ENCODE data around the gene AP3D1.

AP3D1 gene

DNA sequence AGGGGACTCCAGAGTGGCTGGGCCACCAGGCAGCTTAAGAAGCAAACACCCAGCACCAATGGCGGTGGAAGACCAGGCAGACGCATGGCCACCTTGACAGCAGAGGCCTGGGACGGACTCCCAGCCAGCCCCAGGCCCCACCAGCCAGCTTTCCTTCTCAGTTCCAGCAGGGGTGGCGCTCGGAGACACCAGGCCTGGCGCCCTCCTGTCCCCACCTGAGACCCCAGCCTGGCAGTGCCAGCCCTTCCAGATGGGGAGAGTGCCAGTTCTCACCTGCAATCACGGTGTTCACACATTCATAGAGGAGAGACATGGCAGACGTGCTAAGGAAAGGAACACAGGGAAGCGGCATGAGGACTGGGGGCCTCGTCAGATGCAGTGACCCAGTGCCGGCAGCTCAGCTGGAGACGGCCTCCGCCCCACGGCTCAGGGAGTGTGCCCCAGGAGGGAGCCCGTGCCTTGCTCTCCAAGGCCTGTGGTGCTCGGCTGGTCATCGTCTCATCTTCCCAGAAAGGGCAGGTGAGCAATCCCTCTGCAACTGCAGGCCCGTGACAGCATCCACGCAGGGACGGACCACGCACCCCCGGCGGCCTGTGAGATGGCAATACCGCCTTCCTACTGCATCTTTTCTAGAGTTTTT, 24.4 kb downstream of the AP3D1 start:
- no peak for DNase-seq

DNA sequence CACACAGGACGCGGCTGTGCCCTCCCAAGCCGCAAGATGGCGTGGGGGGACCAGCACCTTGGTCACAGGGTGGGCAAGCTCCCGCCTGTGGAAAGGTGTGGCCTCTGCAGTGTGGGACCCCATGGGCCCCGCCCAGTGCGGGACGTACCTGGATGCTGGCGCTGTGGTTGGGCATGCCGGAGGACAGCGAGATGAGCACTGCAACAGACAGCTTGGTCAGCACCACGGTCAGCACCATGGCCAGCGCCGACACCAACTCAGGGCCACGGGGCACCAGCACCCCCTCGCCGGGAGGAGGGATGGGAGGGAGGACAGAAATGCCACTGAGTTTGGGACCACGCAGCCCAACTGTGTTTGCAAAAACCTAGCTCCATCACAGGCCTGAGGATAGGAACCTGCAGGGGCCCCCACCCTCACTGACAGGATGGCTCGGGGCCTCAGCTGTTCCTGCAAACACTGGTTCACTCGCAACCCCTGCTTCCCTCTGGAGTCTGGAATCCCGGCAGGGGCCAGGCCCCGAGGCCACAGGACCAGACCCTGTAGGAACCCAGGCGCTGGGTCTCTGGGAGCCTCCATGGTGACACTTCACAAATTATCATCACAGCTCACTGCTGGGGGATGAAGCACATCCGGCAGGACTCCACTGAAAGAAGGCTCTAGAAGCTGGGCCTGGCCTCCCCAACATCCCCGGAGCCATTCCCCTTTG, 27.5 kb downstream of the AP3D1 start:
- no peak for DNase-seq

DNA sequence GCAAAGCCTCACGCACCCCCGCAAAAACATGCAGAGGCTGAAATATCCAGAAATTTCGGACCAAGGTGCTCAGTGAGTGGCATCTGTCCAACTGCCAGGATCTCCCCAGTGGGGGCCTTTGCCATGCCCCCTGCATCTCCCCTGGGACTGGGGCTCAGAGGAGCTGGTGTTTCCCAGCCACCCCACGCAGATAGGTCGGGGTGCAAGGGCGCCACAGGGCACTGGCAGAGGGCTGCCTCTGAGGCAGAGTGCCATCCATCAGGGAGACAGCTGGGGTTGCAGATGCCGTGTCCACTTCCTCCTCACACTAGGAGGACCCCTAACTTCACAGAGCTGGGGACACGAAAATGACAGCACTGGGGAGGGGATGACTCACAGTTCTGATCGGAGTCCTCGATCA, 28.4 kb downstream of the AP3D1 start:
- DNase-seq = no peak

DNA sequence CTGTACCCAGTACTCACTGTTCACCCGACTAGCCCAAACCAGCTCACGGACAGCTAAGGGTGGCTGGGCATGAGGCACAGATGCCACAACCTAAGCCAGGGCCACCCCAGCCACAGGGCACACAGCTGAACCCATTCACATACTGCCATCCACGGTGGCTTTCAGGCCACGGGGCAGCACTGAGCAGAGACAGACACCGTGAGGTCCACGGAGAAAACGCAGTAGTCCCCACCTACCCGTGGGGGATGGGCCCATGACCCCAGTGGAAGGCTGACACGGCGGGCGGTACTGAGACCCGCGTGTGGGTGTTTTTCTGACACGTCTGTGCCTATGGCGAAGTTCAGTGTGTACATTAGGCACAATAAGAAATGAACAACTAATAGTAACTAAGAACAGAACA, 29.1 kb downstream of the AP3D1 start:
- no peak for DNase-seq

DNA sequence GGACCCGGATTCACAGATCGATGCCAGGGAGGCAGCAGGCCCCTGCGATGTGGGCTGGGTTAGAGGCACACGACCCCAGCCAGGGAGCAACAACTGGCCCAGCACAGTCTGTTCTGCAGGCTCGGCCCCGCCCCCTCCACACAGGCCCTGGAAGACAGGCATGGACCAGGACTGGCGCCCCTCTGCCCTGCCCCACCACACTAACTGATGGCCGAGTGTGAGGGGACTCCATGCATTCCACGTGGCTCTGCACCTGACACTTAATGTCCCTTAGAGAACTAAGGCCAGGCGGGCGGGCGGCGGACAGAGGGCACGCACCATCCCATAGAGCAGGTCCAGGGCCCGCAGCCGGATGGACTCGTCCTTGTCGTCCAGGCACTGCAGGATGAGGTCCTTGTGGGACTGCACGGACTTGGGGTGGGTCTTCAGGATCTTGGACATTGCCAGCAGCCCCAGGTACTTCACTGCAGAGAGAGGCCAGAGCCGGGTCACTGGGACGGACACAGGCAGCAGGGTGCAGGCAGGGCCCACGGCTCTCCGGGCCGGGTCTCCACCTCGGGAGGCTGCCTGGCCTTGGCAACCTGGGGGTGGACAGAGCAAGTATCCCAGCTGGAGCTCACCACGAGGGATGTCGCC, 29.8 kb downstream of the AP3D1 start:
- no peak for DNase-seq

DNA sequence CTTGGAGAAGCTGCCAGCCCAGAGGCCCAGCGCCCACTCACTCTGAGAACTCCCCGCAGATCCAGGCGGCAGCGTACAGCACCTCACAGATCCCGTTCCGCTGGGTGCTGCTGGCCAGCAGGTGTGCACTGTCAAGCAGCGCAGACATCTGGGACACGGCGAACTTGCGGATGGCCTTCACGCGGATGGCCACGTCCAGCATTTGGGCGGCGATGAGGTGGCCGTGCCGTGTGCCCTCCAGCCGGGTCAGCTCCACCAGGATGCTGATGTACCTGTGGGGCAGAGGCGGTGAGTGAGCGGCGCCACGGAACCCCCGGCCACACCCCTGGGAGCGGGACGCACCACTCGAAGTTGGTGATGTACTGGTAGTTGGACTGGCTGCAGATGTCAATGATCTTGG, 30.5 kb downstream of the AP3D1 start:
- no peak for DNase-seq

DNA sequence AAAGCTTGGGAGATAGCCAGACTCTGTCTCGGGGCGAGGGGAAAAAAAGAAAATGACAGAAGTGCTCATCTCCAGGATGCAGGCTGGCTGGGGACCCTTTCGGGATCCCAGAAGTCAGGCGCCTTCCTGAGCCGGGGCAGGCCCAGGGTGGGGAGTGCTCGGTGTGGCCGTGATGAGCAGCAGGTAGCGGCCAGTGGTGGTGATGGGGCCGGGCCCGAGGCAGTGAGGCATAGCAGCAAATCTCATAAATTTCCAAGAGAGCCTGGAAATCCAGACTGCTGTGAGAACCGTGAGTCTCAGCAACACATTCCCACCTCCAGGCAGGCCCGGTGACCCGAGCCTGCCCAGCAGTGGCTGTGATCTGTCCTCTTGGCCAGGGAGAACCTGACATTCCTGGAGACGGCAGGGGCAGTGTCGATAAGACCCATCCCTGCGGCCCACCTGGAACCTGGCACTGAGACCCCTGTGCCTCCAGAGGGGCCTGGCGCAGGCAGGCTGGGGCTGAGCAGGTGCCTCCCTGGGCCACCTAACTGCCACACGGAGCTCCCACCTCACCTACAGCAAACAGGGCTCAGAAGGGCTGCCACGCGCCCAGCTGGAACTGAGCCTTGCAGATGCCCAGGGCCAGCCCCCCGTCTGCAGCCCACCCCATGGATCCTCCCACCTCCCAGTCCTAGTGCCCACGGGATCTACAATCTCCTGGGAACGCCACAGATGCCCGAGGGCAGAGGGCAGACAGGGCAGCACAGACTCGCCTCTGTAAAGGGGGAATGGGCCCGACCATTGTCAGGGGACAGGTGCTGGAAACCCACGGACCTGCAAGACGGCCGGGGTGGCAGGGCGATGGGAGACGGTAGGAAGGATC, 31.2 kb downstream of the AP3D1 start:
- DNase-seq = no peak

DNA sequence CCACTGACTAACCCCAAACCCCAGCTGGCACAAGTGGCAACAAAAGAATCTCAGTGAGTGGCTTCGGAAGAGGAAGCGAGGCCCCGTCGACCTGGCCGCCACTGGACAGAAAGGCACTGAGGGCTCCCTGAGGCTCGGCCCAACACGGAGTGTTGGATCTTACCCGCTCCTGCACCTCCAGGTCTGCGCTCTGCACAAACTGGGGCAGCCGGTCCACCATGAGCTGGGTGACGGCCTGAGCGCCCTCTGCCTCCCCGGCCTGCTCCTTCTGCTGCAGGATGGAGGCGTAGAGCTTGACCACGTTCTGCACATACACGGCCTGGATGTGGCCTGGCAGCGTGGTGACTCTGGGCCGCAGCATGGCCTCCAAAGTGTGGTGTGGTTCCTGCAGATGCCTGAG, 32.9 kb downstream of the AP3D1 start:
- DNase-seq = no peak

DNA sequence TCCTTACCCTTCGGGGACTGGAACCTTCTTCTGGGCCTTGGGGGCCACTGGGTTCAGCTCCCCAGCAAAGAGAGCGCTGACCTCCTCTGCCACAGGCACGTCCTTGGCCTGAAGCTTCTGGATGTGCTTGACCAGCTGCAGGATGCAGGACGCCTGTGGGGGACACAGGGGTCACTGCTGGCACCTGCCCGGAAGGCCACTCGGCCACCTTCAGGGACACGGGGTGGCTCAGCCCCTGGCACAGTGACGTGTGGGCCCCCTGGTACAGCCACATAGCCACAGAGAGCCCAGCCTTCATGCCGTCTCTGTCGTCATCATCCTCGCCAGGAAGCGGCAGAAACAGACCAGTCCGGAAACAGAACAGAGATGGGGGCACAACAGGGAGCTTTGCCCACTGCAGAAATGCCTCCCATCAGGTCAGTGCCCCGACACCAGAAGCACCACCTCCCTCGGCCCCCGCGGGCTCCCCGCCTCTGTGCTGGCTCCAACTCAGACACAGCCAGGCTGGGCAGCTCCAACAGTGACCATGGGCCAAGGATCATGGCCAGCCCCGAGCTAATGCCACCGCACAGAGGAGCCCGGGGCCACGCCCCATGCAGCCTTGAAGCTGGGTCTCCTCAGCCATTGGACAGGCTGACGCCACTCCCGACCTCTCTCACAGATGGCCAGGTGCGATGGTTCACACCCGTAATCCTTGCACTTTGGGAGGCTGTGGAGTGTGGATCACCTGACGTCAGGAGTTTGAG, 34.0 kb downstream of the AP3D1 start:
- no peak for DNase-seq

DNA sequence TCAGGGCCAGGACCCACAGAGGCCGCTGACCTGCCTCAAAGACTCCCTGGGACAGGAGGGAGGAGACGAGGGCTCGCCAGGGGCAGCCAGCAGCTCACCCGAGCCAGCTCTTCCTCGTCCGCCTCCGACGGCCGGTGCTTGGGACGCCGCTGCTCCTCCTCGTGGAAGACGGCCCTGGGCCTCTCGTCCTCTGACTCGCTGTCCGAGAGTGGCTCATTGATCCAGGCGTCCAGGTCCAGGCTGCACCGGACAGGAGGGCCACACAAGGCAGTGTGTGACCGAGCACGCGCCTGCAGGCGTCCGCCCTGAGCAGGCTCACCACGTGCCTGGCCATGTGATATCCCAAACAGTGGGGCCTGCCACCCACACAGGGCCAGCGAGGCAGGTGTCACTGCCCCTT, 34.9 kb downstream of the AP3D1 start:
- DNase-seq = no peak

DNA sequence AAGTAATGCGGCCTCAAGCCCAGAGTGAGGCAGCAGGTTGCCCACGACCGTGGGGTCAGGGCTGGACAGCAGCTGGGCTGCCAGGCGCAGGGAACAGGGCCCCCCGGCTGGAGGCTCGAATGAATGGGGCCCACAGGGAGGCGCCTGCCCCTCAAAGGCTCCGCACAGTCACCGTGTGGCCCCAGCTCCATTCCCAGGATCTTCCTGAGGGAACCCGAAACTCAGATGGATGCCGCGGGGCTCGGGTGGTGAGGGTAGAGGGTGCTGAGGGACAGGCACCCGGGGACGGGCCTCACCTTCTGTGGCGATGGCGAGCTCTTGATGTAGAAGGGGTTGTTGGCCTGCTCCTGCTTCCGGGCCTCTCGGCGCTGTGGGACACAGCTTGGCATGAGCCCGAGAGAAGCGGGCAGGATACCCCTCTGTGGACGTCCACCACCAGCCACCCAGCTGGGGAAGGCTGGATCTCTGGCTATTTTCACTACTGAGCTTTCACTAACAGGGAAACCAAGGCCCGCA, 35.4 kb downstream of the AP3D1 start:
- DNase-seq = no peak

DNA sequence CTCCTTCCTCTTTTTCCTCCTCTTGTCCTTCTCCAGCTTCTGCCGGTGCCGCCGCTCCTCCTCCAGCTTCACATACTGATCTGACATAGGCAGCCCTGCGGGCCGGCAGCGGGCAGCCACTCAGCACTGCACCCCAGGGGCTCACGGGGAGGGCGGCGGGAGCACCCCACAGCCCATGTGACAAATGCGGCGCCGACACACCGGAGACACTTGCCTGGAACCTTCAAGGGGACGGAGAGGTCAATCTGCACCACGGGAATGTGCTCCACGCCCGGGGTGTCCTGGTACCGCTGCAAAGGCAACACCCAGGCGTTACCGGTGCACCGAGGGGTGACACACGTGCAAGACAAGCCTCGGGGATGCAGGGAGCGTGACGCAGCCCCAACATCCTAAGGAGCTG, 36.0 kb downstream of the AP3D1 start:
- no peak for DNase-seq

DNA sequence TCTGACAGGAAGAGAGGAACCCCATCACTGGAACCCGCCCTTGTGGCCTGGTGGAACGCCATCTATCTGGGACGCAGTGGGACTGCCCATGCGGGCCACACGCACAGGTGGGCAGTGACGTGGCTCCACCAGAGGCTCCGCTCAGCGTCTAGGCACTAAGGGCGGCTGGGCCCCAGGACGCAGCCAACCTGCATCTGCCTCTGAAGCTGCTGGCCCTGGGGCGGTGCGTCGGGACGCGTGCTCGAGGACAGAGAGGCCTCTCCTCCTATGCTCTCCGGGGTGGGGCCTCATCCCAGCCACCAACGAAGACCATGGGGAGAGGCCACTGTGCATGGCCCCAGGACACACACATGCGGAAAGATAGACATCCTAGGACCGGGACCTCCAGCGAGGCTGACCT, 36.5 kb downstream of the AP3D1 start:
- DNase-seq = no peak

DNA sequence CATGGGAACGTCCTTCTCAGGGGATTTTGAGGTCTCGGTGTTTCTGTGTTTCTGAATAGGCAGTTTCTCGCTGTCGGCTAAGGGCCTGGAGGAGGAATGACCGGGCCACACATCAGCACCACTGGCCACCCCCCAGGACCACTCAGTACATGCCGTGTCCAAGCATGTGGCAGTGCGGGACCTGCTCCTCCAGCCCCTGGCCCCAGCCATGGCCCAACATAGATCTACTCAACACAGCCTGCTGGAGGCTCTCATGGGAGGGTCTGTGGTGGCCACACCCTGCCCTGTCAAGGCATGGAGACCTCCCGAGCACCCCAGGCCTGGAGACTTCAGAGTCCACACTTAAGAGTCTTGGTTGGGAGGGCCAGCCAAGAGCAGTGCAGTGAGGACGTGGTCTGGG, 37.1 kb downstream of the AP3D1 start:
- no peak for DNase-seq

DNA sequence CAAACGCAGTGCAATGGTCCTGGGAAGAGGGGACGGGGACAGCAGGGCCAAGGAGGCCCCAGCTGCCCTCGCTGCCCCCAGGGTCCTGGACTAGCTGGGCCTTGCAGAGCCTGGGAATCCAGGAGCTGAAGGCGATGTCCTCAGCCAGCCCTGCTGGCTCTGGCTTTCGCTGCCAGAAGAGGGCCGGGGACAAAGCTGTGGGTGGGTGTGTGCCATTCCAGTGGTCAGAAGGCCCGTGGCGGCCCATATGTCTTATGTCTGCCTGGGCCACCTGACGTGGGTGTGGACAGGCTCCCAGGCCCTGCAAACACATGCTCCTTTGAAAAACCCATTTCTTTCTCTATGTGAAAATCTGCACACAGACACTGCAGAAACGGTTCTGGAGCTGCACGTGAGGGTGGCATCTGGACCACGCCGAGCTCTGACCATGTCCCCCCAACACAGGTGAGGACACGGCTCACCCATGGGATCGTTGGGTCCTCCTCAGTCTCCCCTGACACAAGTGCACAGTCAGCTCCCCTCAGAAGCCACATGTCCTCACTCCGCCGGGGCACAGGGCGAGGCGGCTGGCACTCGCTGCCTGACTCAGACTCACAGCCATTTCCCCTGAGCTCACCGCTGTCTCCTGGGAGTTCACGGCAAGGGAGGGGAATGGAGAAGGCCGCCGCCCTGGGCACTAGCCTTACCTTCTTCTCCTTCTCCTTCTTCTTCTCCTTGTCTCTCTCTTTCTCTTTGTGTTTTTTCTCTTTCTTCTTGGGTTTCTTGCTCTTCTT, 37.7 kb downstream of the AP3D1 start:
- no peak for DNase-seq

DNA sequence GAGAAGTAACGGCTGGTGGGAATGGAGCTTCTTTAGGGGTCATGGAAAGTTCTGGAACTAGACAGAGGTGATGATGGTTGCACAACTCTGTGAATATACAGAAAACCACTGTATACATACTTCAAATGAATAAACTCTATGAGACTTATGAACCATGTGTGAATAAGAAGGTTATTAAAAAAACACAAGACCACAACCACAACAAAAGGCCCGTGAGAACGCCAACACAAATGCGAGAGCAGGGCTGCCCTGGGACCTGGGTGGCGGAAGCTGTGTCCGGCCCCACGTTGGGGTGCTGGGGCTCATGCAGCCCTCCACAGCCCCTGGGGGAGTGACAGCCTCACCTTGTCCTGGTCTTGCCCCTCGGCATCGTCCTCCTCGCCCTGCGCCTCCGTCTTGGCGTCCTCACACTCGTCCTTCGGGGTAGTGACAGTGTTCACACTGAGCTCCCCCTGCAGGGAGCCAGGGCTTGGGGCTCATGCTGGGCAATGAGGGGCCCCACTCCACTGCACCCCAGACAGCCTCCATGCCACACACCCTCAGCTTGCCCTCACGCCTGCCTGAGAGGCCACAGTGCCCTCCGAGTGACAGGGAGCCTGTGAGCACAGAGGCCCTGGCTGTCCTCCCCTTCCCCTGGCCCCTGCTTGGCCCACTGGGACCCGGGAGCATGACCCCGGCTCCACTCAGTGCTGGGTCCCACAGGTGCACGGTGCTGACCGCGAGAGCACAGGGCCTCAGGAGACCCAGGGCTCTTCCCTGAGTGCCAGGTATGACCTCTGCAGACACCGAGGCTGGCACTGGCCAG, 38.6 kb downstream of the AP3D1 start:
- DNase-seq = no peak

DNA sequence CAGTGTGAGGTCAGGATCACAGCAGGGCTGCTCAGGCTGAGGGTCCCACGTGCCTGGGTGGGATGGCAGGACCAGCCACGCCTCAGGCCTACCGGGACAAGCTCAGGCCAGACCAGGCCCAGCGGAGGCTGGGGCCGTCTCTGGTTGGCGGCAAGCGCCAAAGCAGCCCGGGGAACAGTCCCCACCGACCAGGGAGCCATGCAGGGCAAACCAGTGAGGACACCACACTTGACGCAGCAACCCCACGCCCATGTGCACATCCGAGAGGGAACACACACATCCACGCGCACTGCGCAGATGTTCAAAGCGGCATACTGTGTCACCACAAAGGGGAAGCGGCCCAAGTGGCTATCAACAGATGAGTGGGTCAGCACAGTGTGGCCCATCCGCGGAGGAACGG, 39.5 kb downstream of the AP3D1 start:
- no peak for DNase-seq

DNA sequence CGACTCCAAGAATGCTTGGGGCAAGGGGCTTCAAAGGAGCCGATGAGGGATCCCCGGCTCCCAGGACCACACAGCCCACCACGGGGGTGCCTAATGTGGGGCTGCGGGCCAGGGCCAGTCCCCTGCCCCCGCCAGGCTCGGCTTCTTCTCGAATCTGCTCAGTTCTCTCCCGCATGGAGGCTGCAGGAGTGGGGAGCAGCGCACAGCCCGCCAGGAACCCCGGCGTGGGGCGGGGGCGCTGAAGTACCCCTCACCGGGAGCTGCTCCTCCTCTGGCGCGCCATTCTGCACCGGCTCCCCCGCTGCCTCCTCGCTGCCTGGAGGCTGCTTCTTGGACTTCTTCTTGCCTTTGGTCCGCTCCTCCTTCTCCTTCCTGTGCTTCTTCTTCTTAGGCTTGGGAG, 39.9 kb downstream of the AP3D1 start:
- DNase-seq = no peak

DNA sequence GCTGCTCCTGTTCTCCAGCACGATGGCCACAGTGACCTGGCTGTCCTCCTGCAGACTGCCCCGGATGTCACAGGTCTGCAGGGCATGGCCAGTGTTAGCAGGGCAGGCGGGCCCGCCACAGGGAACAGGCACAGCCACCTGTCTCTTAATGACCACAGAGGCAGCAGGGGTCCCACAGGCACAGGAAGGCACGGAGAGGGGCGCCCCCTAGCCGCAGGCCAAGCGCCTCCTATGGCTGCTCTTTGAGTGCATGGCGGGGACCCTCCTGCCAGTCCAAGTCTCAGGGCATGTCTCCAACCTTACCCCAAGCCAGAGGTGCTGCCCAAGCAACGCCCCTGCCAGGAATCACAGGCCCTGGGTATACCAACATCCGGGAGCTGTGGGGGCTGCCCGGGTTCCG, 40.5 kb downstream of the AP3D1 start:
- no peak for DNase-seq

DNA sequence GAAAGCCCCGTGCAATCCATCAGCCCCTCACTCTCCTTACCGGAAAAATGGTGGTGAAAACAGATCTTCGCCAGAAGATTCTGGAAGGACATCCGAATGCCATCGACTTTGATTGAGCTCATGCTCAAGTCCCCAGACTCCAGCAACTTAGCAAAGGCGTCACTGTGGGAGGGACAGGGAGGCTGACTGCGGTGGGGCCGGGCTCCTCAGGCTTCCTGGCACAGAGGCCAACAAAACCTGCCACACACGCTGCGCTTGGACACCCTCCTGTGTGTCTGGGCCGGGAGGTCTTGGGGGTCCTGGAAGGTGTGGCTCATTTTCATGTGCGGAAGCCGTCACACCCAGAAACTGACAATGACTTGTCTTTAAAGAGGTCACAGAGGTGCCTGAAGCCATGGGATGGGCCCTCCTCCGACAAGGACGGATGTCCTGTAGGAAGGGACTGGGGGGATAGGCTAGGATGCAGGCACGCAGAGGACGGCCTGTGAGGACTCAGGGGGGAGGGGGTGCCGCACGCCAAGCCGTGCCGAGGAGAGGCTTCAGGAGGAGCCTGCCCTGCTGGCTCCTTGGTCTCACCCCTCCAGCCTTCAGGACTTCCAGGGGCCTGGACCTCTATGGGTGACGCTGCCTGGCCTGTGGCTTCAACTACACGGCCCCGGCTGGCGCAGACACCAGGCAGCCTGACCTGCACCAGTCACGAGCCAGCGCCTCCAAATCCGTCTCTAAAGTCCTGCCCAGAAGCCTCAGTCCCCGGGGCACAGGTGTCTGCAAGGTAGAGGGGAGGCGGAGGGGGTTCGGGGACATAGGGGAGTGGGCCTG, 42.1 kb downstream of the AP3D1 start:
- DNase-seq = no peak

All from activated CD8-positive, alpha-beta memory T cell treated with anti-CD3 and anti-CD28 coated beads for 24 hours (primary cell).